ENCODE results near the gene CAV1.

DNA sequence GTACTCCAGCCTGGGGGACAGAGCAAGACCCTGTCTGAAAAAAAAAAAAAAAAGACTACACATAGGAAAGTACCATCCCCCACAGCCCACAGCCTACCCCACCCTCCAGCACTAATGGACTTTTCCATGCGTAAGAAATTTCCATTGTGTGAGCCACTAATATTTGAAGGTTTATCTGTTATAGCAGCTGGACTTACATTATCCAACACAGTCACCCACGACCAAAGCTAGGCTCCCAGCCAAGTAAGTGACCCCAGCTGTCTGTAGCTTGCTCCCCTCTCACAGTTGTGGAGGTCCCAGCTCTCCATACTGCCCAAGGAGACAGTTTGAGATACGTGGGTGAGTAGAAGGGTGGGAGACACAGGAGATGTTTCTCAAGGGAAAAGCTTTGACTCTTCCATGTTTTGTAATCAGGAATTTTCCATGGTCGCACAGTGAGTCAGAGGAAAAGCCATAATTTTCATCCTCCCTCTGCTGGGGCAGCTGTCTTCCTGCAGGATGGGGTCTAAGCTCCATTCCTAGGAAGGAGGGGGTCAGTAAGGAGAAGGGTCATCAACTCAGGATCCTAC lies 57.4 kb downstream of the CAV1 start:
- TF ChIP-seq, protein P1, sequence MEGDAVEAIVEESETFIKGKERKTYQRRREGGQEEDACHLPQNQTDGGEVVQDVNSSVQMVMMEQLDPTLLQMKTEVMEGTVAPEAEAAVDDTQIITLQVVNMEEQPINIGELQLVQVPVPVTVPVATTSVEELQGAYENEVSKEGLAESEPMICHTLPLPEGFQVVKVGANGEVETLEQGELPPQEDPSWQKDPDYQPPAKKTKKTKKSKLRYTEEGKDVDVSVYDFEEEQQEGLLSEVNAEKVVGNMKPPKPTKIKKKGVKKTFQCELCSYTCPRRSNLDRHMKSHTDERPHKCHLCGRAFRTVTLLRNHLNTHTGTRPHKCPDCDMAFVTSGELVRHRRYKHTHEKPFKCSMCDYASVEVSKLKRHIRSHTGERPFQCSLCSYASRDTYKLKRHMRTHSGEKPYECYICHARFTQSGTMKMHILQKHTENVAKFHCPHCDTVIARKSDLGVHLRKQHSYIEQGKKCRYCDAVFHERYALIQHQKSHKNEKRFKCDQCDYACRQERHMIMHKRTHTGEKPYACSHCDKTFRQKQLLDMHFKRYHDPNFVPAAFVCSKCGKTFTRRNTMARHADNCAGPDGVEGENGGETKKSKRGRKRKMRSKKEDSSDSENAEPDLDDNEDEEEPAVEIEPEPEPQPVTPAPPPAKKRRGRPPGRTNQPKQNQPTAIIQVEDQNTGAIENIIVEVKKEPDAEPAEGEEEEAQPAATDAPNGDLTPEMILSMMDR (IDR thresholded peaks at IDR 0.05), result no peak
- no peak for TF ChIP-seq POLR2A (IDR thresholded peaks at IDR 0.05)
